GM19025 (cell line): ENCODE measurements around the gene RGL3.
"Not testable (repeated sequence)": the region's sequence is repeated elsewhere in the genome, so short reads cannot be mapped to it uniquely, and the experiment has no call there.

Source experiments
- ATAC-seq: cut with Tn5 transposase; IDR thresholded peaks from one replicate; pipeline ENCODE4 v1.9.1; 2021; ENCODE audit warnings: mild to moderate bottlenecking, low read depth, moderate library complexity; ENCODE audit not compliant: unreplicated experiment

RGL3 gene

GRCh38 chr19:11364935-11365334, 54.2 kb downstream of the RGL3 start:
- ATAC-seq: no peak

GRCh38 chr19:11364296-11364904, 54.7 kb downstream of the RGL3 start:
- ATAC-seq: no peak

GRCh38 chr19:11363881-11364280, 55.2 kb downstream of the RGL3 start:
- no peak for ATAC-seq

- no peak for ATAC-seq
Observed at GRCh38 chr19:11361771-11362731, 57.1 kb downstream of the RGL3 start.

GRCh38 chr19:11361037-11361770, 57.9 kb downstream of the RGL3 start:
- no peak for ATAC-seq

GRCh38 chr19:11359421-11359820, 59.7 kb downstream of the RGL3 start:
- no peak for ATAC-seq

- no peak for ATAC-seq
Observed at GRCh38 chr19:11356676-11357550, 62.2 kb downstream of the RGL3 start.

GRCh38 chr19:11356074-11356397, 63.1 kb downstream of the RGL3 start:
- no peak for ATAC-seq

GRCh38 chr19:11355160-11356073, 63.7 kb downstream of the RGL3 start, which contains the start of gene PLPPR2:
PLPPR2 (plus strand) TSS chr19:11355432; CDS start chr19:11357674, 2,242 bp downstream.
- ATAC-seq: no peak

GRCh38 chr19:11354102-11354501, 65.0 kb downstream of the RGL3 start:
- not testable (repeated sequence) for ATAC-seq

GRCh38 chr19:11349171-11349570, 69.9 kb downstream of the RGL3 start:
- ATAC-seq: no peak

- no peak for ATAC-seq
Observed at GRCh38 chr19:11347546-11348039, 71.5 kb downstream of the RGL3 start.

GRCh38 chr19:11346104-11346940, 72.8 kb downstream of the RGL3 start, which contains the start of the genes CCDC159 and TMEM205:
CCDC159 (plus strand) TSS chr19:11346519; CDS start chr19:11346607, 88 bp downstream.
TMEM205 (minus strand) TSS chr19:11346268; CDS start chr19:11345619, 649 bp downstream.
- peak; percentile 91 for ATAC-seq

GRCh38 chr19:11345122-11345803, 73.9 kb downstream of the RGL3 start:
- no peak for ATAC-seq
